GM21447 (cell line): Measurements from ENCODE around the gene ZNF862.
"Not testable (repeated sequence)": the region's sequence is repeated elsewhere in the genome, so short reads cannot be mapped to it uniquely, and the experiment has no call there.

Experiments used
- ATAC-seq: cut with Tn5 transposase; IDR thresholded peaks from one replicate; pipeline ENCODE4 v1.9.1; 2021; ENCODE audit not compliant: unreplicated experiment

ZNF862 gene

DNA sequence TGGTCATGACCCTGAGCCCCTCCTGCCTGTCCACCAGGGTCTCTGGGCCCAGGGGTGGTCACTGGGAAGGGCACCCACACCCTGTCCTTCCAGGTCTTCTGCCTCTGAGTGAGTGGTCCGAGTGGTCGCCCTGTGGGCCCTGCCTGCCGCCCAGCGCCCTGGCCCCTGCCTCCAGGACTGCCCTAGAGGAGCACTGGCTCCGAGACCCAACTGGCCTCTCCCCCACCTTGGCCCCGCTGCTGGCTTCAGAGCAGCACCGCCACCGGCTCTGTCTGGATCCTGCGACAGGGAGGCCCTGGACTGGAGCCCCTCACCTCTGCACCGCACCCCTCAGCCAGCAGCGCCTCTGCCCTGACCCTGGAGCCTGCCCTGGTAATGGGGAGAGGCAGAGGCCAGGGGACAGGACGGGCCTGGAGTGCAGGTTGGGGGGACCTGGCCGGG, 13.9 kb upstream of the ZNF862 start:
- ATAC-seq: no peak

- ATAC-seq: no peak
Observed at GRCh38 chr7:149824748-149825566, 13.2 kb upstream of the ZNF862 start.

GRCh38 chr7:149825567-149826343, 12.4 kb upstream of the ZNF862 start:
- ATAC-seq: no peak

GRCh38 chr7:149826344-149827088, 11.7 kb upstream of the ZNF862 start:
- ATAC-seq: no peak

- ATAC-seq: no peak
Observed at GRCh38 chr7:149827089-149827981, 10.8 kb upstream of the ZNF862 start.

GRCh38 chr7:149828357-149829309, 9.5 kb upstream of the ZNF862 start:
- no peak for ATAC-seq

- ATAC-seq: not testable (repeated sequence)
Observed at GRCh38 chr7:149830527-149830926, 7.6 kb upstream of the ZNF862 start.

- no peak for ATAC-seq
Observed at GRCh38 chr7:149830997-149831740, 7.0 kb upstream of the ZNF862 start.

DNA sequence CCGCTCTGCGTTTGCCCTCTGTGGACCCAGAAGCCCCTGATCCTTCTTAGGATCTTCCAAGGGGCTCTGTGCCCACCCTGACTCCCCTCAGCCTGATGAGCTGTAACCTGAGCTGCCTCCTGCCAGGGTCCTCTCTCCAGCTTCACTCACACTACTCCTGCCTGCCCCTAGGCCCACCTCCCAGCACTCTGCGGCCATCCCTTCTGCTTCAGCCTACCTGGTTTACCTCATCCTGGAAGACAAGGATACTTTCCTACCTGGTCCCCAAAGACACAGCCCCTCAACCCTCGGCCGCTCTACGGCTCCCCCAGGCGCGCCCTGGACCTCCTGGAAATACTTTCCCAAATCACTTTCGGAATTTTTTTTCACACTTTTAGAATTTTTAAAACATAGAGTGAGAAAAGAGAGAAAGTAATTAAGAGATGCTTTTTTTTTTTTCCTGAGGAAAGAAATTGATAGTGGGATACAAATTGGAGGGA, 6.4 kb upstream of the ZNF862 start:
- no peak for ATAC-seq

DNA sequence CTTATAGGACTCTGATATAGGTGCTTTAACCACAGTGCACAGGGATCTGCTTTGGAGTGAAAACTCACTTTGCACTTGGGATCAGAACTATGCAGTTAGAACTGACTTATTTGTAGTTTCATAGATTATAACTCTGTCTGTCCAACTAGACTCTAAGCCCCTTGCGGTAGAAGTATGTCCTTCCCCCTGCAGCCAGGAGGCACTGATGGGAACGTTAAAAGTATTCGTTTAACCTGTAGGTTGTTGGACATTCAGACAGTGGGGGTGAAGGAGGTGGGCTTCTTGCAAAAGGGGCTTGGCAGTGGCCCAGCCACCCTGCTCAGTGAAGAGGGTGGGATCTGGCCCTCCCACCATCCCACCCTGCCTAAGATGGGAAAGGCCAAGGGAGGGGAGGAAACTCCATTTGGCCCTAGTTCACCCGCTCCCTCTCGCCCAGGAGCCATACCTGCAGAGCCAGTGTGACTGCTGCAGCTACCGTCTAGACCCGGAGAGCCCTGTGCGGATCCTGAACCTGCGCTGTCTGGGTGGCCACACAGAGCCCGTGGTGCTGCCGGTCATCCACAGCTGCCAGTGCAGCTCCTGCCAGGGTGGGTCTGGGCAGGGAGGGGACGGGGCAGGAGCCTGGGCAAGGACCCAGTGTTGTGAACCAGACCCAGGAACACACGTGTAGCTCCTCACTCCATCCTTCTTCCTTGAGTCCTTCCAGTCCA, 5.7 kb upstream of the ZNF862 start:
- ATAC-seq: no peak

- no peak for ATAC-seq
Observed at GRCh38 chr7:149833495-149834130, 4.6 kb upstream of the ZNF862 start.

GRCh38 chr7:149834601-149835000, 3.6 kb upstream of the ZNF862 start:
- ATAC-seq: no peak

- no peak for ATAC-seq
Observed at GRCh38 chr7:149836434-149836833, 1.7 kb upstream of the ZNF862 start.

GRCh38 chr7:149837564-149838223, 481 bp upstream of the ZNF862 start:
- ATAC-seq: no peak

- ATAC-seq: no peak
Observed at GRCh38 chr7:149838992-149839408, 825 bp downstream of the ZNF862 start.

DNA sequence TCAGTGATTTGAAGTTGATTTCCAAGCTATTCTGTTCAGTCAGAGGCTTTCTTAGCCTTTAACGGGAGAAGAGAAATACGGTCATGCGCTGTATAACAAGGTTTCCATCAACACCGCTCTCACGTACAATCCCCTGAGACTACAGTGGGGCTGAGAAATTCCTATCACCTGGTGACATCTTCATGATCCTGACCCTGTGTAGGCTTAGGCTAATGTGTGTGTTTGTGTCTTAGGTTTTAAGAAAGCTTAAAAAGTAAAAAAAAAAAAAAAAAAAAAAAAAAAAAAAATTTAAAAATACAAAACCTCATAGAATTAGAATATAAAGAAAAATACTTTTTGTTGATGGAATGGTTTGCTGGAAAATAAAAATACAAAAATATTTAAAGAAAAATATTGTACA, 1.8 kb downstream of the ZNF862 start:
- no peak for ATAC-seq

DNA sequence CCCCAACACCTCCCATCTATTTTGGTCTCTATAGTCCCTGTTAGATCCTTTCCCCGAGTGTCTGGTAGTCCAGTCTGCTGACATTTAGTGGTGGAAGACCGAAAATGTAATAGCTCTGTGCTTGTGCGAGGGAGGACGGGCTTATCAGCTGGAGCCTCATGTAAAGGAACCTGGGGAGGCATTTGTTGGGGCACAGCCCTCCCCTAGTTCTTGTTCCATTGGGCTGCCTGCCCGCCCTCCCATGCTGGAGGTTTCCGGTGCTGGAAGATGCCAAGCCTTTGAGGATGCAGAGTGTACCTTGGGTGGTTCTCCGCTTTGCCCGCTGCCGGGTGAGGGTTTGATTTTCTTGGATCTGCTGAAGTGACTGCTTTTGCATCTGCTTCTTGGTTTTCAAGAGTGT, 5.4 kb downstream of the ZNF862 start:
- ATAC-seq: no peak
